Gastrocnemius medialis (tissue), 4 donors: ENCODE results near the gene GJB5. TPM values are rescaled to one million over a fixed set of nuclear protein-coding genes. Genes with fewer than 3 reads are reported as not detected.
"Not testable (repeated sequence)": the region's sequence is repeated elsewhere in the genome, so short reads cannot be mapped to it uniquely, and the experiment has no call there.

Experiments used
- ATAC-seq, 2 donors: fragments of 150-250 bp; one replicate each; pipeline ENCODE4 v1.9.1; 2016
- DNase-seq, 2 donors: peaks; one replicate each; pipeline ENCODE4 v3.0.0-alpha.2; 2019
- H3K27ac ChIP-seq, 4 donors: fragments of 200-600 bp; sonication (generic); 1 replicate in 1 of 4; 2 replicates in 3 of 4; pipeline ENCODE4 v1.5.1; 2016 to 2018; ENCODE audit warnings: mild to moderate bottlenecking in 2 of 4, moderate library complexity in 1 of 4
- H3K27me3 ChIP-seq, 3 donors: fragments of 200-600 bp; sonication (generic) in 2 of 3; 1 replicate in 1 of 3; 2 replicates in 2 of 3; pipeline versions ENCODE4 v1.5.1 to v1.6.0; 2016 to 2019; ENCODE audit warnings: mild to moderate bottlenecking in 1 of 3, moderate library complexity in 1 of 3
- H3K36me3 ChIP-seq, 2 donors: fragments of 200-600 bp; sonication (generic) in 1 of 2; one replicate each; pipeline ENCODE4 v1.5.1; 2017 to 2018
- H3K4me1 ChIP-seq, 2 donors: fragments of 200-600 bp; sonication (generic) in 1 of 2; one replicate each; pipeline ENCODE4 v1.5.1; 2016 to 2017; ENCODE audit warnings: mild to moderate bottlenecking in 2 of 2
- H3K4me3 ChIP-seq, 4 donors: fragments of 200-600 bp; sonication (generic) in 3 of 4; 1 replicate in 1 of 4; 2 replicates in 3 of 4; pipeline ENCODE4 v1.5.1; 2016 to 2019; ENCODE audit warnings: mild to moderate bottlenecking in 2 of 4
- H3K9me3 ChIP-seq, 3 donors: fragments of 200-600 bp; sonication (generic) in 2 of 3; 1 replicate in 1 of 3; 2 replicates in 2 of 3; pipeline ENCODE4 v1.5.1; 2016 to 2019
- POLR2A ChIP-seq, 2 donors: fragments of 450-650 bp; IDR thresholded peaks; one replicate each; pipeline ENCODE4 v1.6.1; 2017; ENCODE audit warnings: antibody characterized with exemption in 2 of 2, mild to moderate bottlenecking in 2 of 2, moderate library complexity in 2 of 2
- in situ Hi-C, 4 donors: fragments of 200-750 bp; cut with MboI; loops; one replicate each; pipeline versions ENCODE4 v1.15.0 to v1.8.0; 2017; ENCODE audit warnings: low sequenced_read_pairs in 4 of 4
- intact Hi-C: fragments of 100-400 bp; cut with DNase I; formaldehyde crosslinking; loops from one replicate; pipeline ENCODE4 v1.15.1; 2023; ENCODE audit warnings: low total_unique reads
- total RNA-seq, 4 donors: library from RNA; depleted of rRNA; stranded (reverse); fragments of >200 nt; gene quantifications; one replicate each; pipeline versions ENCODE4 v1.1.0 to v1.2.3, GENCODE V29; 2016
- TF ChIP-seq, protein P1 (sequence below), 5 experiments: fragments of 450-650 bp in 3 of 5; fragments of 200-600 bp in 2 of 5; sonication (generic) in 2 of 5; IDR thresholded peaks in 4 of 5; conservative IDR thresholded peaks in 1 of 5; 1 replicate in 4 of 5; 2 replicates in 1 of 5; pipeline ENCODE4 v1.5.1; 2016 to 2019; ENCODE audit warnings: antibody characterized with exemption in 5 of 5, mild to moderate bottlenecking in 3 of 5, moderate library complexity in 3 of 5

The GJB5 gene
- total RNA-seq, 4 donors from 2014 or later: not detected

DNA sequence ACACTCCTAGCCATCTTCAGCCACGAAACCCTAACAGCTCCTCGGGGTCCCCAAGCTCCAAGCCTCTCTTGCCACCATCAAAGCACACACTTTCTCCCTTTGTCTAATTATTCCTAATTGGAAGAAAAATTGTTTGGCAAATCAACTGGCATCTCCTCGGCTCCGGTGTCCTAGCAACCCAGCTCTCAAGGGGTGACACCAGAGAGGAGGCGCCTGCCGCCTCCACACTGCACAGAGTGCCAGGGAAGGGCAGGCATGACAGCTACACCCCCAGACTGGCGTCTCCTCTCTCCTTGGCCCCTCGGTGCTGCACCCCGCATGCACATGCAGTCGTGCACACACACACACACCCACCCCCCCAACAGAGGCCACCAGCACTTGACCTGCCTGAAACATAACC is 18.2 kb upstream of the GJB5 start:
- ATAC-seq: no peak
- H3K4me1 ChIP-seq: no peaks in the 10 kb centered on the region
- no peaks in the 10 kb centered on the region for H3K36me3 ChIP-seq
- no peak overlapping the region for H3K4me3 ChIP-seq
- no peak for DNase-seq
- H3K27me3 ChIP-seq: peaks cover 0 to 7% (median 4%) of the 10 kb centered on the region in 3 donors
- H3K27ac ChIP-seq: no peak overlapping the region
- no peak for TF ChIP-seq POLR2A (IDR thresholded peaks at IDR 0.05)
- TF ChIP-seq, protein P1, sequence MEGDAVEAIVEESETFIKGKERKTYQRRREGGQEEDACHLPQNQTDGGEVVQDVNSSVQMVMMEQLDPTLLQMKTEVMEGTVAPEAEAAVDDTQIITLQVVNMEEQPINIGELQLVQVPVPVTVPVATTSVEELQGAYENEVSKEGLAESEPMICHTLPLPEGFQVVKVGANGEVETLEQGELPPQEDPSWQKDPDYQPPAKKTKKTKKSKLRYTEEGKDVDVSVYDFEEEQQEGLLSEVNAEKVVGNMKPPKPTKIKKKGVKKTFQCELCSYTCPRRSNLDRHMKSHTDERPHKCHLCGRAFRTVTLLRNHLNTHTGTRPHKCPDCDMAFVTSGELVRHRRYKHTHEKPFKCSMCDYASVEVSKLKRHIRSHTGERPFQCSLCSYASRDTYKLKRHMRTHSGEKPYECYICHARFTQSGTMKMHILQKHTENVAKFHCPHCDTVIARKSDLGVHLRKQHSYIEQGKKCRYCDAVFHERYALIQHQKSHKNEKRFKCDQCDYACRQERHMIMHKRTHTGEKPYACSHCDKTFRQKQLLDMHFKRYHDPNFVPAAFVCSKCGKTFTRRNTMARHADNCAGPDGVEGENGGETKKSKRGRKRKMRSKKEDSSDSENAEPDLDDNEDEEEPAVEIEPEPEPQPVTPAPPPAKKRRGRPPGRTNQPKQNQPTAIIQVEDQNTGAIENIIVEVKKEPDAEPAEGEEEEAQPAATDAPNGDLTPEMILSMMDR (IDR thresholded peaks at IDR 0.05 in 4 of 5, conservative IDR thresholded peaks at IDR 0.05 in 1 of 5): no peak
- intact Hi-C loops: no loop called here
- in situ Hi-C loops: loop anchor here in 1 of 4 donors (25.0 kb wide), 1 partner anchor 1099 kb away; no protein-coding TSS in a partner anchor
- no peaks in the 10 kb centered on the region for H3K9me3 ChIP-seq

GRCh38 chr1:34737236-34737635 is 17.6 kb upstream of the GJB5 start:
- H3K27me3 ChIP-seq, H3K36me3 ChIP-seq, ATAC-seq, H3K4me1 ChIP-seq, DNase-seq, intact Hi-C loops, H3K27ac ChIP-seq, H3K9me3 ChIP-seq, H3K4me3 ChIP-seq: not testable (repeated sequence)
- in situ Hi-C loops: loop anchor here in 1 of 4 donors (25.0 kb wide), 1 partner anchor 1100 kb away; no protein-coding TSS in a partner anchor

GRCh38 chr1:34739613-34740012 is 15.2 kb upstream of the GJB5 start:
- intact Hi-C loops (no loop called here), in situ Hi-C loops (loop anchor here (10.0 to 25.0 kb wide), 2 partner anchors 1102 to 1105 kb away; no protein-coding TSS in a partner anchor)
- ATAC-seq (no peak), DNase-seq (no peak)
- Histone ChIP-seq H3K27ac (no peak overlapping the region), H3K27me3 (peaks cover 0 to 7% (median 4%) of the 10 kb centered on the region in 3 donors), H3K36me3 (no peaks in the 10 kb centered on the region), H3K4me3 (no peak overlapping the region), H3K4me1 (no peaks in the 10 kb centered on the region), H3K9me3 (no peaks in the 10 kb centered on the region)
- TF ChIP-seq, protein P1 (IDR thresholded peaks at IDR 0.05 in 4 of 5, conservative IDR thresholded peaks at IDR 0.05 in 1 of 5): no peak
- no peak for TF ChIP-seq POLR2A (IDR thresholded peaks at IDR 0.05)

DNA sequence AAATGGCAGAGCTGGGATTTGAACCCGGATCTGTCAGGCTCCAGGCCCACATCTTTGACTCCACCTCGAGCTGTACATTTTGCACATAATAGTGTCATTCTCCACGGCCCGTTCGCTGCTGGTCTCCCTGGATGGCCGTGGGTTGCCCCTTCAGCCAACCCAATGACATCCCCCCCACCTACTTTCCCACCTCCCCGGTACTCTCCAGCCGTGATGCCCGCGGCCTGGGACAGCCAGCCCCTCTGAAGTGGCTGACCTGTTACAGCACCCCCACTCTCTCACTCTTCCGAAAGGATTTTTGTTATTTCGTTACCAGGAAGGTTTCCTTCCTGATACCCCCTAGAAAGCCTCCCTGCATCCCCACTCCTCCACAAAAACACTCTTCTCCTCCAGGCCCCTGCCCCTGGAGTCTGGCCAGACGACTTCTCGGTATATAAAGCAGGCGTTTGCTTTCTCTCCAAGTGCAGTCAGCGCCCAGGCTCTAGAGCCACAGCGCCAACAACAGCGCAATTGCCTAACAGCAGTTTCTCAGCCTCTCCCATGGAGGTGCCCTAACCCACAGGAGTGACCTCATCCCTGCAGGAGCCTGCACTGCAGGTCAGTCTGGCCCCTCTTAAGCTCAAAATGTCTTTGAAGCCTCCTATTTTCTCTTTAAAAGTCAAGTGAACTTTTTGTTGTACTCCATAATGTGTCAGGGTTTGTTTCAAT is 14.5 kb upstream of the GJB5 start:
- H3K9me3 ChIP-seq: no peaks in the 10 kb centered on the region
- TF ChIP-seq, protein P1 (IDR thresholded peaks at IDR 0.05 in 4 of 5, conservative IDR thresholded peaks at IDR 0.05 in 1 of 5): no peak
- TF ChIP-seq POLR2A (IDR thresholded peaks at IDR 0.05): no peak
- H3K4me1 ChIP-seq: no peaks in the 10 kb centered on the region
- no peak overlapping the region for H3K4me3 ChIP-seq
- ATAC-seq (no peak), DNase-seq (no peak)
- peaks cover 0 to 7% (median 4%) of the 10 kb centered on the region in 3 donors for H3K27me3 ChIP-seq
- H3K36me3 ChIP-seq: no peaks in the 10 kb centered on the region
- H3K27ac ChIP-seq: no peak overlapping the region
- in situ Hi-C loops (loop anchor here (10.0 to 25.0 kb wide), 2 partner anchors 1103 to 1106 kb away; no protein-coding TSS in a partner anchor), intact Hi-C loops (no loop called here)

- no peak overlapping the region for H3K4me3 ChIP-seq
- ATAC-seq (peak; percentile 50 to 75), DNase-seq (peak; percentile 19 to 32)
- in situ Hi-C loops (loop anchor here (10.0 to 25.0 kb wide), 2 partner anchors 1105 to 1108 kb away; no protein-coding TSS in a partner anchor), intact Hi-C loops (loop anchor here (2.0 kb wide), 1 partner anchor 1110 kb away; no protein-coding TSS in a partner anchor)
- H3K27me3 ChIP-seq: peaks cover 0 to 5% (median 0%) of the 10 kb centered on the region in 3 donors
- H3K9me3 ChIP-seq: no peaks in the 10 kb centered on the region
- no peaks in the 10 kb centered on the region for H3K36me3 ChIP-seq
- TF ChIP-seq, protein P1 (IDR thresholded peaks at IDR 0.05 in 4 of 5, conservative IDR thresholded peaks at IDR 0.05 in 1 of 5): peak; percentile 54 to 94 (median 79)
- TF ChIP-seq POLR2A (IDR thresholded peaks at IDR 0.05): no peak
- H3K4me1 ChIP-seq: no peaks in the 10 kb centered on the region
- H3K27ac ChIP-seq: no peak overlapping the region
These were observed 12.1 kb upstream of the GJB5 start for GRCh38 chr1:34742667-34743270.
